Activated T-cell treated with anti-CD3 and anti-CD28 coated beads for 4 hours (primary cell): ENCODE results near the gene PCDH9.

Experiments
- DNase-seq: peaks from one replicate; pipeline ENCODE4 v3.0.0-alpha.2; 2020

Gene PCDH9

GRCh38 chr13:67080351-67080750 is 149.8 kb downstream of the PCDH9 start:
- DNase-seq = no peak

DNA sequence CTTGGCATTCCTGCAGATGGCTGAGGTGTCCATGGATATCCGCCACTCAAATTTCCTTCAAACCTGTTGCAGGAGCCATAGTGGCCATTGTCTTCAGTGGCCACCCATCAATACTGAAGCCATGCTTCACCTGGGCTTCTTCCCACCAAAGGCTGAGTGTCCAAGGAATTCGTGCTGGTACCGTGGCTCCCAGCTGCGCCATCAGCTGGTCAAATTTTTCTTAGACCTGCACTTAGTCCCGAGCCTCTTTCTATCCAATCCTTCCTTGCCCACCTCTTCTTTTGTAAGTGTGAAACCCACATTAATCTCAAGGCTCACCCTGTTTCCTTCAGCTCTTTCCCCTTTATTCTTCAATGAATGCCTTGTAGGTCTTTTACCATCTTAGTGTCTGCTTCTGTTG is 152.1 kb downstream of the PCDH9 start:
- DNase-seq = no peak

GRCh38 chr13:67077132-67077531 is 153.0 kb downstream of the PCDH9 start:
- no peak for DNase-seq

DNA sequence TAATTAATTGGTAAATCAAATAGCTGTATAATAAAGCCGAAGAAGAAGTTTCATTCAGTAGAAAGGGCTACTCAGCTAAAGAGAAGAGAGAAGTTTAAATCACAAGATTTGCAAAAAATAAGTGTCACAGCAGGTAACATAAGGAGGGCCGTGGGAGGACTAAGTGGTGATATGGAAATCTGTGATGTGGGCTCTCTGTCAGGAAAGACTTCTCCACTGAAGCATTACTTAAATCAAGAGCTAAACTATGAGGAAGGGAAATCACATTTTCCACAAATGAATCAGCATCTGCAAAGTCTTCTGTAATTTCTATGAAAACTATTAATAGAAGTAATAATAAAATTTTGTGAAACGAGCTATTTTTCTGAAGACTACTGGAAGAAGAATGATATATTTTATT is 153.8 kb downstream of the PCDH9 start:
- DNase-seq = no peak

DNA sequence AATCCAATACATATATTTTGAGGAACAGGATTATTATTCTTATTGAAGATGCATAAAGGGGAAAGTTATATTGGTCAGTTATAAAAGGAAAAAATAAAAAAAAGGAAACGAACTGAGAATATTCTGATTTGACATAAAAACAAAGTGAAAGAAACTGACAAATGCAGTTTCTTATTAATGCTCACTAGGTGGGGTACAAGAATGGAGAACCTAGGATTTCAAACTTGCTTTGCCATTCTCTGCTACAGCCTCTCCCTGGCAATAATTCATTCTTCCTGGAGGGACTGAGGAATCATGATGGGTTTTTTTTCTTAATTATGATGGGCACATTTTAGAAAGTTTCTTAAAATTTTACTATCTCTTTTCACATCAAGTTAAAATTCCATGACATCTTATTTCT is 154.9 kb downstream of the PCDH9 start:
- DNase-seq = no peak

GRCh38 chr13:67071918-67072598 is 158.1 kb downstream of the PCDH9 start:
- DNase-seq = no peak

DNA sequence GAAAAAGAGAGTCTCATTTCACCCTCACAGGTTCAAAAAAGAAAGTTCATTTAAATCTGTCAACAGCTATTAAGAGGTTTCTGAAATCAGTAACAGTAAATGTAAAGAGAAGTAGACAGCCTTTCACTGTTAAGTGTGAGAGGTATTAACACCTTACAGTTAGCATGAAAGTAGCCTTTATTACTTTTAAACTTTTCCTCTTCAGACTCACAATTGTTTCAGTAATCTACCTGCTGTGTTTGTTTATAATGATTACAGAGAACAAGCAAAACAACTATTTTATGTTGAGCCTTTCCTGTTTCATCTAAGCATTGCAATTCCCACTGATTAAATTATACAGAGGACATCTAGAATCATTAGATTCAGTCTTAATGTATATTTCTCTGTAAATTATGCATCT is 159.8 kb downstream of the PCDH9 start:
- DNase-seq = no peak

- DNase-seq = no peak
These were observed 160.9 kb downstream of the PCDH9 start for GRCh38 chr13:67069117-67069767.

GRCh38 chr13:67064920-67065319 is 165.2 kb downstream of the PCDH9 start:
- DNase-seq = no peak

DNA sequence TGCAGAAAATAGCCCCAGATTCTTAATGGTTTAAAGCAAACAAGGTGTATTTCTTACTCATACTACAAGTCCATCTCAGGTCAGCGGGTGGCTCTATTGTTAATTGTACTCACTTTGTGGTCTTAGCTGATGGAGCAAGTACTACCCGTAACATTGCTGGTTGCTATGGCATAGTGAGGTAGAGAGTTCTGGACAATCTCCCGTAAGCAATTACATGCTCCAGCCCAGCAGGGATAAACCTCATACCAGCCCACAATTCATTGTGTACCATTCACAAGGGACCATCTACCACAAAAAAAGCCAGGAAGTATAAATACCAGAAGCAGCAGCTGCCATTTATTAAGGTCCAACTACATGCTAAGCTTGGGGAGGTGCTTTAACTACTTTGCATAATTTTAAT is 167.1 kb downstream of the PCDH9 start:
- DNase-seq = no peak

GRCh38 chr13:67062160-67062559 is 168.0 kb downstream of the PCDH9 start:
- DNase-seq = no peak

- no peak for DNase-seq
These were observed 168.4 kb downstream of the PCDH9 start for GRCh38 chr13:67061750-67062149.

DNA sequence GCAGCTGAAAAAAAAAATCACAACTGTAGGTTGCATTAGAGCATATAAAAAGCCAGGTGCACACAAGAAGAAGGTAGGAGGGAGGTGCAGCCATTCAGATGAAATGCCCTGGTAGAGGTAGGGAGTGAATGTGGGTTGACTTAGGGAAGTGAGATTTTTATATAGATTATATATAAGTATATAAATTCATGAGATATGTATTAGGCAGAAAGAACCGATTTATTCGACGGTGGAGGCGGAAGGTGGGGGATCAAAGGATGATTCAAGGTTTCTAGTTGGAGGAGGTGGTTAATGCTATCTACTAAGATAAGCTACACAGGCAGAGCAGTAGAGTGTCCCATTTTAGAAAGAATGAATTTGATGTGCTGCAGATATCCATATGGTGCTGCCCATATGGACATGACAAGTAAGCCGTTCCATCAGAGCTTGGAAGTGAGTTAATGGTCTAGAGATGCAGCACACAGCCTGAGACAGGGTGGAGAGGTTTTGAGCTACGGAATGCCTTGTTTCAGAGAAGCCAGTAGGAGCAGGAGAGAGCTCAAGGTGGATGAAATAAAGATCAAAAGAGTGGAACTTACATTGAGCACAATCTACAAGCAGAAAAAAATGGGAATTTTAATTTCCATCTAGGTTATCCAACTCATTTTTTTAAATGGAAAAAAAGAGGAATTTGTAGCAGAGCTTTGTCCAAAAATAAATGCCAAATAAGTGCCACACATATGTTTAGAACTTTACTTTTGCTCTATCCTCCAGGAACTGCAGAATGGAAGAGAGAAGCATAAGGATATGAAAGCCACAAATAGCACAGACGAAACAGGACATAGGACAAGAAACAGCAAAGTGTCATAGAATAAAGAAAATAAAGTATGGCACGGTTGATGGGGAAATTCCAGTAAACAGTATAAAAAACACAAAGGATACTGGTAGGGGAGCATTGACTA is 177.3 kb downstream of the PCDH9 start:
- no peak for DNase-seq

DNA sequence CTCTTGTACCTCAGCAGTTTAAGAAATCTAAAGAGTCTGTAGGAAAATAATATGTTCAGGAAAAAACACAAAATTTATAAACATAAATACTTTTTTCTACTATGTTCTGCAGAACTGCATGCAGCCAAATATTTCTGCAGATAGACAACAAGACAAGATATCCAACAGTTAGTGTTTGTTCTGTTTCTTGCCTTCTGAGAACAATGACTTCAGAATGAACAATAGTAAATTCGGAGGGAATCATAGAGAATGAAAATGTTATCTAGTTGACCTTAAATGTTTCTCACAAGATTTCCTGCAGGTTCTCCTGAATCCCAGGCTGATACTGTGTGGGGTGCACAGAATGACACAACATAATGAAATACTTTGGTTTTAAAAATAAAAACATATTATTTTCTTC is 180.4 kb downstream of the PCDH9 start:
- no peak for DNase-seq

DNA sequence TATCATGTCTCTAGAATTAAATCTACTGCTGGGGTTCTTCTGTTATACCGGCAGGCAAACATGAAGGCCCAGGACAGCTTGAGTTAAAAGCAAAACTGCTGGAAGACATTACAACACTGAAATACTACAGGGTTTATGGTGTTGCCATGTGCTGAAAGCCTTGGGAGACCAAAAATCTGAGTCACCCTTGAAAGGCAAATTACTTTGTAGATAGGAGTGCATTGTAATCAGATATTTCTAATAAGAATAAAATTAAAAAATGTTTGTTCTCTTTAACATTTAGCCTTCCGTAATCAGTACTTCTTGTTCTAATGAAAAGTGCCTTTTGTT is 181.3 kb downstream of the PCDH9 start:
- no peak for DNase-seq

DNA sequence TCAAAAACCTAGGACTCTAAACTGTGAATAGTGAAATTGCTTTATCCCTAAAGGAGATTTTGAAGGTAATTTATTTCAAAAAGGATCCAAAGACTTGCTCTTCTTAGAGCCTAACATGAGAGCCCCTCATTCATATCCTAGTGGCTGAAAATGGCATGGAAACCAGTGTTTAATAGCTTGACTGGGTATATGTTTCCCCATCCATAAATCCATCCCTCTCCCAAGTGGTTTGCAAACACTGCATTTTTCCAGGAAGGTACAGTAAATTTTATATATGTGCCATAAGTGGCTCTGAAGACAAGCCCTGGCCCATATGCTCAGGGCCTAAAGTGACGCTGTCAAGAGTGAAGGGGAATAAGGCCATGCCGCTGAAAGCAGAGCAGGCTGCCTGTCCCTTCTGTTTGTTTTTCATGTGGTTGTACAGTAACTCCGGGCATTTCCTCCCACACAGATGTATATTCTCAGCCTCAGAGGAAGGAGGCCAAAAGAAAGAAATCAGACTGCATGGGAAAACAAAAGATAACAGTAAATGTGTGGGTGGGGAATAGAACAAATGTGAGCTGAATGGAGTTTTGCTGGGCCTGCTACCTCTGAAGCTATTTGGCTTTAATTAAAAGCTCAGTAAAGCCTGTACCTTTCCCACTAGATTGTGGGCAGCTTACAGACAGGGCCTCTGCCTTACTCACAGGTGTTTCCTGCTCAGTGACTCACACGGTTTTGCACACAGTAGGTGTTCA is 181.9 kb downstream of the PCDH9 start:
- no peak for DNase-seq

DNA sequence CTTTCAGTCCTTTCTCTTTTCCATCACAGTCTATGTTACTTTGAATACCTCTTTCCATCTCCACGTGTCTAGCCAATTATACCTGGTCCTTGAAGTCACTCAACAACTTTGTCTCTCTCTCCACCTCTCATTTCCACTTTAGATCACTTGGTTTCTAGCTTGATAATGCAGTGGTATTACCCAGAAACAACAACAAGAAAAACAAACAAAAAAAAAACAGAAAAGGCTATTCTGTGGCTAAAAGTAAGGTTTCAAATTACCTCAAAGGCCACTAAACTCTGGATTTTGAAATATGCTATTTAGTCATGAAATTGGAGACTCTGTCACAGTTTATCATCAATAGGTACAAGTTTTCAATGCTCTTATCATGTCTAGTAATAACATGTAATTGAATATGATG is 184.8 kb downstream of the PCDH9 start:
- no peak for DNase-seq

DNA sequence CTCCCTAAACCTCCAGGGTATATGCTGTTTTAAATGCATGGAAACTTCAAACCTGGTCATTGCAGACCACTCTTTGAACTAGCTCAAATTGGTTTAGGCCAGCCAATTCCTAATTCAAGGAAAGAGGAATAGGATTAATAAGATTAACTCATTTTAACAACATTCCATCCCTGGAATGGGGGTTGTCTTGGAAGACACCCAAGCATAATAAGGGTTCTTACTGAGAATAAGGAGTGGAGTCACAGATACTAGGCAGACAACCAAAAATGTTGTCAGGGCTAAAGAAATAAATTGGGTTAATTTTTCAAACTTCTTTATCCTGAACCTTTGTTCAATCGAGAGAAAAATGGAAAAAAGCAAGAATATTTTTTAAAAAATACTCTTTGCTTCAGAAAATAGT is 186.2 kb downstream of the PCDH9 start:
- DNase-seq = no peak

DNA sequence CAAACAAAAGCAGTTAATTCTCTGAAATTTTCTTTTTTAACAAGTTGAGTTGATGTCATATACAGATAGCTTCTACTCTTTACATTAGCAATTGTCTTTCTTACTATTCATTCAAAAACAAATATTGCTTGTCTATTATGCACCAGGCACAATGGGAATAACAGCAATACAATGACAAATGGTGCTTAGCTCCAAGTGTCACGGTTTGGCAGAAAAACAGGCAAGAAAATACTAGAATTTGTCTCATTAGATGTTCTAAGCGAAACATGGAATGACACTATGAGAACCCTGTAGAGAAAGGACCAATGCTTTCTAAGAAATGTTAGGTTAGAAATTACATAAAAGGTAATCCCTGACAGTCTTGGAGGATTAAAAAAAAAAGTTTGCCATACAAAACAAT is 187.6 kb downstream of the PCDH9 start:
- DNase-seq = no peak

DNA sequence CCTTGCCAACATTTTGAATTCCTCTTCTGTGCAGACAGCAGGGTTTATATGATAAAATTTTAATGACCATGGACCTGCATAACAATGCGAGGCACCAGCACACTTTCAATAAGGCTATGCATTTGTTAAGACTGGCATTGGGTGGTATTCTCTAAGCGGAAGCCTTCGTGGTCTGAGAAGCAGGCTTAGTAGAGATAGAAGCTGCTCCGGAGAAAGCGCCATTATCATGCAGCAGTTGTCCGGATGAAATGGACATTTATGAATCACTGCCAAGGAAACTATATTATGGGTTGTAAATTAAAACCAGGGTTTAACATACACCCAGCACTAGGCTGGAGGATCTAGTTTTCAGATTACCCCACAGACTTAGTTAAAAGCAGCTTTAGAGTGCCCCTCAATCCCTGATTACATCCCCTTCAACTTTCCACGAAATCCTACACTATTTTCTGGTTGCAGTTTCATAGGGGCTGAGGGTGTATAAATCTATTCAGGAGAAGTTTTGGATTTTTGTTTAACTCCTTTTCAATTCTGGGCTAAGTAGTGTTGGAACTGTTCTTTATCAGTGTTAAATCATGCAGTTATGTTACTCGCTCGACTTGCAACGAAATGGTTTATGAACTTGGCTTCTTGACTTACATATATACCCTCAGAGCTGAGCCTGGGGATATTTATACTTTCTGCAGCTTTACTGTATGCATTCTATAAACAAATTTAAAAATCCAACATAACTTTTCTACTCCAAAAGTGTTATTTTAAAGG is 193.3 kb downstream of the PCDH9 start:
- no peak for DNase-seq

GRCh38 chr13:67033170-67033569 is 197.0 kb downstream of the PCDH9 start:
- no peak for DNase-seq

DNA sequence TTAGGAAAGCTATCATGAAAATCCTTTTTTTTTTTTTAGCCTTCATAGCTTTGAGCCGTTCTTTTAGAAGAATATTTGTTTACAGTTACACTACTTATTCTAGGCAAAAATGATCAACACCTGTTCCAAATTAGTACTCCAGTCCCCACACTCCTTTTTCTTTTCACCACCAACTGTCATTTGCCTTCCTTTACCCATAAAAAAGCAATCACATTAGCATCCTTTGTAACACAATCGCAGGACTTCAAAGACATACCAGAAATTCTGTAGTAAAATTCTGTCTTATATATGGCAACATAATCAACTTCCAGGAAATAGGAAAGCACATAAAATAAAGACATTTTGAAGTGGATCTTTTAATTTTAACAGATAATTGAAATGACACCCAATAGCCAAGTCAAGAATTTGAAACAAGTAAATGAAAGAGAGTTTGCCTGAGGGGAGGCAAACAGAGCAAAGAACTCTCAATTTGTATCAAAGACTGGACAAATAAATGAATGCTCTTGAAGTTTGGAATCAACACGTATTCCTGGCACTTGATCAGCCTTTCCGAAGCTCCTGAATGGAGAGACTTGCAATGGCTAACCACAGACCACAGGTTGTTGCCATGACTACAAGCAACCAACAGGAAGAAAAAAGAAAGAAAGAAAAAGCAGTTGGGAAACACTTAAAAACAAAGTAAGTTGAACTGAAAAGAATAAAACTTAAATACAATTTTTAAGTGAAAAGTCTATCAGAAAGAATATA is 206.8 kb downstream of the PCDH9 start:
- no peak for DNase-seq
